GM19438 (cell line): ENCODE data around the gene WBP4.

Experiments
- ATAC-seq: cut with Tn5 transposase; IDR thresholded peaks from one replicate; pipeline ENCODE4 v1.9.1; 2021; ENCODE audit warnings: low read depth; ENCODE audit not compliant: unreplicated experiment

WBP4 gene

DNA sequence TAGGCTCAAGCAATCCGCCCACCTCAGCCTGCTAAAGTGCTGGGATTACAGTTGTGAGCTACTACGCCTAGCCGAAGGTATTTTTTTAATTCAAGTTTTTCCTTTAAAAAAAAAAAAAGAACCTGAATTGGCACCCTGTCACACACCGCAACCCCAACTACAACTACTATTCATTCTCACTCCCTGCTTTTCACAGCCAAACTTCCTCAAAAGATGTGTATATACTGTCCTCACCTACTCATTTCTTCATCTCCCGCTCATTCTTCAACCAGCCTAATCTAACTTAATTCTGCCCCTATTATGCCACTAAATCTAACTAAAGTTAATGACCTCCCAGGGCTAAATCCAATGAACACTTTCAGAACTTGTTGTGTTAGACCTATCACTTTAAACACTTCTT, 12.7 kb upstream of the WBP4 start:
- no peak for ATAC-seq

DNA sequence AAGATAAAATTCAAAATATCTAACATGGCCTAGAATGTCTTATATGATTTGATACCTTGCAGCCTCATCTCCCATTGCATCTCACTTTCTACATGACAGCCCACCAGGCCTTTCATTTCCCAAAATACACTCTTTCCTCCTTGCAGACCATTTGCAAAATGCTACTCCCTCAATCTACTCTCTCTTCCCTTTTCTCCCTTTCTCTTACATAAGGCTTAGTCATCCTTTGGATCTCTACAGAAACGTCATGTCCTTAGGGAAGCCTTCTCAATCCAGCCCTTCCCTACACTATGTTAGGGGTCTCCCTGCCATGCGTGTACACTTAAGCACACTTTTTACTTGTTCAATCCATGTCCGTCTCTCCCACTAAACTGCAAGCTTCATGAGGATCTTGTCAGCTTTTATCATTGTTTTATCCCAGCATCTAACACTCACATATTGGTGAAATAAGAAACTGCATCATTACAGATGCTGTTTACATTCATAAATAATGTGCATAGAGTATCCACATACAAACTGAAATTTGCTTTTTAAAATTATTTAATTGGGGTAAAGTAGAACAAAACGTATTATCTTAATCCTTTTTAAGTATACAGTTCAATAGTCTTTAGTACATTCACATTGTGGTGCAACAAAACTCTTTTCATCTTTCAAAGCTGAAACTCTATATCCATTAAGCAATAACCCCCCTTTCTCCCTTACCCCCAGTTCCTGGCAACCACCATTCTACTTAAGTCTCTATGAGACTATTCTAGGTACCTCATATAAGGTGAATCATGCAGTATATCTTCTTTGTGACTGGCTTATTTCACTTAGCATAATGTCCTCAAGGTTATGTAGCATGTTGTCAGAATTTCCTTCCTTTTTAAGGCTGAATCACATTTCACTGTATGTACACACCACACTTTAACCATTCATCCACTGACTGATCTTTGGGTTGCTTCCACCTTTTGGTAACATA, 11.5 kb upstream of the WBP4 start:
- ATAC-seq = no peak

DNA sequence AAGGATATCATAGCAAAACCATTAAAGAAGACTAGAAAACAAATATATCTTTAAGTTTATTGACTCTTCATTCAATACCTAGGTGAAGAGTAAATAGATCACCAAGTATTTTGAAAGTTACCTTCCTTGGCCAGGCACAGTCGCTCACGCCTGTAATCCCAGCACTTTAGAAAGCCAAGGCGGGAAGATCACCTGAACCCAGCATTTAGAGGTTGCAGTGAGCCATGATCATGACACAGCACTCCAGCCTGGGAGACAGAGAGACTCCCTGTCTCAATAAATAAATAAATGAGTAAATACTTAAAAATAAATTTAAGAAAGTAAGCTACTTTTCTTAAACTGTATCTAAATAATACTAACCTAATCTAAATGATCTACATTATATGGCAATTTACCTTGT, 8.9 kb upstream of the WBP4 start:
- no peak for ATAC-seq

DNA sequence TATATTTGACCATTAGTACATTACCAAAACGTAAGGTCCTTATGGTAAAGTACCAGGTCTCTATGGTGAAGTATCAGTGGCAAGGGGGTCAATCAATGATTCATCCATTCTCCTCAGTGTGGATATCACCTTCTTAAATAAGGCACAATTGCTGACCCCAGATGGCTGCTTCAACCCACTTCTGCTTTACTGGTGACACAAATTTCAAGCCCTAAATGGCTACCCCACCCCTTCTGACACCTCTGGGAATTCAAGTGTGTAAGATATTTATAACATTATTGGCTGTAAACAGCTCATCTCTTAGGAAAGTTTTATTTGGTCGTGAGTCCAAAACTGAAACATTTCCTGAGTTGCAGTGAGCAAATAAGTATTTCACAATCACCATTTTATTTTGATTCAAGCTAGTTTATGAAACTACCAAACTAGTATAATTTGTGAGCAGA, 7.9 kb upstream of the WBP4 start:
- ATAC-seq = no peak

DNA sequence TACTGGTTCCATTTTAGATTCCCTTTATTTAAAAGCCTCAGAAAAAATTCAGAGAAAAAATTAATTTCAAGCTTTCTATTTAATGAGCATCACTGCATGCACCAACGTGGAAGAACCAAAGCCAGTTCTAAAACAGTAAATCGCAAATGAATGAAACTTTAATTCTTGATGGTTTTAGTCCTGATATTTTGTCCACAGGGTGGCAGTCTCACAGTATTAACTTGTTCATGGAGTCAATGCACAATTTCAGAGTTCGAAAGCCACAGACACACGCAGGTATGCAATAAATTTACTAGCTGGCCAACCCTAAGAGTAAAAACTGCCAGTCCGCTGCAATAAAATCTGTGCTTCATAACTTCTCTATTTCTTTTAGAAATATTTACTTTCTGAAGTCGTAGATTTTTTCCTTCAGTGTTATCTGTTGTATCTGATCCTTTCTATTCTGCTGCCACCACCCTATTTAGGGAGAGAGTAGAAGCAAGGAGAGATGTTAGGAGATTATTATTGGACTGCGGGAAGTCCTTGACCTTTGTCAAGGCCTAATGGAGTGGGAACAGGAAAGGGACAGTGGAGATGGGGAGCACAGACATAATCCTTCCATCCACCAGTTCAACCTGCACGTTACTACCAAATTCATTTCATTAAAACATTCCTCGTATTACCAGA, 7.0 kb upstream of the WBP4 start:
- ATAC-seq = no peak

DNA sequence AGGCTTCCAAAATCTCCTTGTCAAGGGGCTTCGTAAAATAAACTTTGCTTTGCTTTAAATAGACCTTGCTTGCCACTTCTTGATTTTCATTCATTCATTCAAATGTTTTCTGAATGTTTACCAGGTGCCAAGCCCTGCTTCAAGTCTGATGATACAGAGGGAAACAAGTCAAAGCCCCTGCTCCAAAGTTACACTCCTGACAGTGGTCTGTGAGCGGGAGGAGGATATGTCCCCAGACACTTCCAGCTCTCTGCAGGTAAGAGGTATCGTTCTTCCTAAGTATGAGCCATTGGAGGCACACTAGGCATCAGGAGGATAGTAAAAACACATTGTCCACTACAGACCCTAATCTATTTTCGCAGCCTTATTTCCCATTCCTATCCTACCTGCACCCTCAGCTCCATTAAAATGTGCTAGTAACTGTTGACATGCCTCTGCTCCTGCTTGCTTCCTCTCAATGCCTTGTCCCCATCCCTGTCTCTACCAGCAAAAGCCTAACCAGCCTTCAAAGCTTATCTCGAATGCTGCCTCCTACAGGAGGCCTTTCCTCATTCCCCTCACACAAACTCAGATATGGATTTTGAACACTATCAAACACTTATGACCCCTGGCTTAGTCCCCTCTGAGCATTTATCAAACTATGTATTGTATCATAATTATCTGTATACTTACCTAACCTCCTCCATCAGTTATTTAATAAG, 6.2 kb upstream of the WBP4 start:
- no peak for ATAC-seq

DNA sequence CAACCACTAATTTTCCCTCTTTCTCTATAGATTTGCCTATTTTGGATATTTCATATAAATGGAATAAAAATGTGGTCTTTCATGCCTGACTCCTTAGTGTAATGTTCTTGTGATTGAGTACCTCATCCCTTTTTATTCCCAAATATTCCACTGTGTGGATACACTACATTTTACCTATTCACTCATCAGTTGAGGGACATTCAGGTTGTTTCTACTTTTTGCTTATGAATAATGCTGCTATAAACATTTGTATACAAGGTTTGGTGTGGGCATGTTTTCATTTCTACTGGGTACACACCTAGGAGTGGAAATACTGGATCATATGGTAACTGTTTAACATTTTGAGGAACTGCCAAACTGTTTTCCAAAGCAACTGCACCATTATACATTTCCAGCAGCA, 5.1 kb upstream of the WBP4 start:
- ATAC-seq = no peak

DNA sequence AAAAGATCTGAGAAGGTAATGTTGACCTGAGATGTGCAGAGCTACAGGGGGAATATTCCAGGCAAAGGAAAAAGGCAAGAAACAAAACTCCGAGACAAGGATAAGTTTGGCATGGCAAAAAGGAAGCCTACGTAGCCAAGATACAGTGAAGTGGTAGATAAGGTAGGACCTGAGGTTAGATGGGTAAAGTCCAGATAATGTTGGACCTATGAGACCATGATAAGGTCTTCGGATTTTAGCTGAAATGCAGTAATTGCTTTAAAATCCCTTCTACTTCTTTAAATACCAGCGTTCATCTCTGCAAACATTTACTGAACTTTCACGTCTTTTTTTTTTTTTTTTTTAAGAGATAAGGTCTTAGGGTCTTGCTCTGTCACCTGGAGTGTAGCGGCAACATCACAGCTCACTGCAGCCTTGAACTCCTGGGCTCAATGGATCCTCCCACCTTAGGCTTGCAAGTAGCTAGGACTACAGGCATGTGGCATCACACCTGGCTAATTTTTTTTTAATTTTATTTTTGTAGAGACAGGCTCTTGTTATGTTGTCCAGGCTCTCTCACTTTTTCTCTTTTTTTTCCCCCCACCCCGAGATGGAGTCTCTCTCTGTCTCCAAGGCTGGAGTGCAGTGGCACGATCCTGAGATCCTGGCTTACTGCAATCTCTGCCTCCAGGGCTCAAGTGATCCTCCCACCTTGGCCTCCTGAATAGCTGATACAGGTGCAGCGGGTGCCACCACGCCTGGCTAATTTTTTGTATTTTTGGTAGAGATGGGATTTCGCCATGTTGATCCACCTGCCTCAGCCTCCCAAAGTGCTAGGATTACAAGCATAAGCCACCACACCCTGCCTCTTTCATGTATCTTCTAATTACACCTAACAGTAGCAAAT, 4.2 kb upstream of the WBP4 start:
- ATAC-seq = no peak

DNA sequence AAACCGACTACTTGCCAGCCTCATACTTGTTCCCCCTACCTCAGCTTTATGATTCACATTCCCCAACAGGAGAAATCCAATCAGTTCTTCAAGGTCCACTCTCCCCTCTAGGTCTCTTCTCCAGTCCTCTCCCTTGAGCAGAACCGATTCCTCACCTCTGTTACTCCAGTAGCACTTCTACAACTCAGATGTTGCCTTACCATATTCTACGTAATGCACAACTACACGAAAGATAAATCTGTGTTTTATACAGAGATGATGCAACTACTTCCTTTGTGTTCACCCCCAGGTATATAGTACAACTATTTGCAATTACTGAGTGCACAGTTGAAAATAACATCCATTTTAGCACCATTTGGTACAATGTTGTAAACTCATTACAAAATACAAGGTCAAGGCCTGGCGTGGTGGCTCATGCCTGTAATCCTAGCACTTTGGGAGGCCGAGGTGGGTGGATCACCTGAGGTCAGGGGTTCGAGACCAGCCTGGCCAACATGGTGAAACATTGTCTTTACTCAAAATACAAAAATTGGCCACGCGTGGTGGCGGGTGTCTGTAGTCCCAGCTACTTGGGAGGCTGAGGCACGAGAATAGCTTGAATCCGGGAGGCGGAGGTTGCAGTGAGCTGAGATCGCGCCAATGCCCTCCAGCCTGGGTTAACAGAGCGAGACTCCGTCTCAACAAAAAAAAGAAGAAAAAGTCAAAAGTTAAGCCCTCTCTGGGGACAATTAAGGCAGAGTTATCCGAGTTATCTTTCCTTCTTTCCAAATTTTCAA, 2.8 kb upstream of the WBP4 start:
- no peak for ATAC-seq

DNA sequence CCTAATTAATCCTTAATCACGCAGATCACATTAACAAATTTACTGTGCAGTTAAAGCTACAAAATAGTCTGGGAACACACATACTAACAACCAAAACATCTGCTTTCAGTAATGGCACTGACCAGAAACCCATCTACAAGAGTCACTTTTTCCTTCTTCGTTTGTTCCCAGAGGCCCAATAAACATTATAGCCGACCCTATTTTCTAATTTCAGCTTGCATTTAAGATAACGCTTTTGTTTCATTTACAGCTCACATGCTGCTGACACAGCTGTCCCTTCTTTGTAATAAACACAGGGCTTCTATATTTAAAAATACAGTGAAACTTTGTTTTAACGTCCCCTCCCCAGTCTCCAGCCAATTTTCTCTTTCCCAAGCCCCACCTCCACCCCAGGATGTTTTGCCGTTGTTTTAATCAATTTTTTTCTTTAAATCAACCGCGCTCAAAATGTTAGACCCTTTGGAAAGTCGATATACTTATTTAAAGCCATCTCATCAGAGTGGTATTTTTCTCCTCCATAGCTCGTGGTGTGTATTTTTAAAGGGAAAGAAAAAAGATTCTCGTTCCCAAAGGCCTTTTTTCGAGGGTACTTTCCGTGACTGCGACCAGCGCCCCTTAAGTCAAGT, 1.7 kb upstream of the WBP4 start:
- no peak for ATAC-seq

DNA sequence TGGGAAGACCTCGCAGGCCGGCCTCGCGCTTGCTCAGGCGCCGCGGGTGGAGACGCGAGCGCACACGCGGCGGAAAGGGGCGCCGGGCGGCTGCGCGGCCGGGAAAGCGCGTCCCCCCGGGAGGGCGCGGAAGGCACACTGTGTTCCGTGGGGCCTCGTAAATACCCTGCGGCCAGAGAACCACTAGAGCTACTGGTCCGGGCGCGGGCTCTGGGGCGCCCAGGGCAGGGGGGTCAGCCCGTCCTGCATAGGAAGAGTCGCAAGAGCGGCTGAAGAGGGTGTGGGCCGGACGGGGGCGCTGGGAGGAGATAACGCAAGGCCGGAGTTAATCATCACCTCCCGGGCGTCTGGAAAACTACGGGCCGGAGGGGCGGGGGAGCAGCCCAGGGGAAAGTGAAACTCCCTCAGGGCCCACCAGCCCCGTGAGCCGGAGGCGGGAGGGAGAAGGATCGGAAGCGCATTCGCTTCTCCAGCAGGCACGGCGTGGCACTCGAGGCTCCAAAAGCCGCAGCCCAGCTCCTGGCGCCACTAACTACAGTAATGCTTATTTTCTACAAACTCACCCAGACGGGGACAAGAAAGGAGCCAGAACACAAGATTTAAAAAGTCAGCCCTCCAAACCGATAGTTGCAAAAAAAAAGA, 1.1 kb upstream of the WBP4 start:
- ATAC-seq = peak; percentile 46

DNA sequence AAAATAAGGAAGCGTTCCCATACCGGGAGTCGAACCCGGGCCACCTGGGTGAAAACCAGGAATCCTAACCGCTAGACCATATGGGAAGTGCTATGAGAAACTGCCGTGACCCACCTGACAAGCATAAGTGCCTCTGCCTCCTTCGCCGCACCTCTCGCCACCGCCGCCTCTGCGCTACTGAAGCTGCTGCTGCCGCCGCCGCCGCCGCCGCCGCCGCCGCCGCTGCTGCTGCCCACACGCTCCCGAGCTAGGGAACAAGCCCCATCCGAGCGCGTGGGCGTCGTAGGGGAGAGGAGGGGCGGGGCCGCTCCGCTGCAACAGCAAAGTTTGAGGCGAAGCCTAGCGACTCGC, 610 bp upstream of the WBP4 start:
- peak; percentile 30 for ATAC-seq

DNA sequence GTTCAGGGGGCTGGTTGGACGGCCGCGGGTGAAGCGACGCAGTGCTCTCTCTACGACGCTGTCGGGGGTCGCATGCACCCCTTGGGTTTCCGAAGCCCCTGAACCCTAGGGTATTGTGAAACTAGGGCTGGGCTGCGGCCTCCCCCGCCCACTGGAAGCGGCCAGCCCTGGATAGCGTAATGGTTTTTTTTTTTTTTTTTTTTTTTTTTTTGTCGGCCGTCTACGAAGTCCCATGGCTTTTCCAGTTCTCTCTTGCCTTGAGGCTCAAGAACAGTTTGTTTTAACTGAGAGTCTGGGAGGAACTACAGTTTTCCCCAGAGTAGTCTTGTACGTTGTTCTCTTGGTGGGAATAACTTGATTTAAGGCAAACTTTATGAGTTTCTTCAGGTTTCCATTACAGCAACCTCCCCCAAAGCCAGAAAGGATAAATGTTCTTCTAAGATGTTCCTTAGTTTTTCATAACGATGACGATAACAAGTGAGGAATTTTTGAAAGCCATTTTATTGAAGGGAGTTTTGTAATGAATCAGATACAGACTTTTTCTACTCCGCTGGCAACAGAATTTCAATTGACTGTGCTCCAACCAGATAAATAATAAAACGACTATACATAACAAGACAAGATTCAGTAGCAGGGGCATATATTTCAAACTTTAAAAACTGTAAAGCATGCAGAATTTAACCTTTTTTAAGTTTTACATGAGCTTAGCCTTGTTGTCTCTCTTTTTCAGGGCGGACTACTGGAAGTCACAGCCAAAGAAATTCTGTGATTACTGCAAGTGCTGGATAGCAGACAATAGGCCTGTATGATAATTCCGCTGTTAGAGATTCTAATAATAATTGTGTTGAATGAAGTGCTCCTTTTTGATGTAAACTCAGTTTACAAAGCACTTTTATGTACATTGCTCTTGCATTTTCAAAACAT, 867 bp downstream of the WBP4 start:
- peak; percentile 31 for ATAC-seq

DNA sequence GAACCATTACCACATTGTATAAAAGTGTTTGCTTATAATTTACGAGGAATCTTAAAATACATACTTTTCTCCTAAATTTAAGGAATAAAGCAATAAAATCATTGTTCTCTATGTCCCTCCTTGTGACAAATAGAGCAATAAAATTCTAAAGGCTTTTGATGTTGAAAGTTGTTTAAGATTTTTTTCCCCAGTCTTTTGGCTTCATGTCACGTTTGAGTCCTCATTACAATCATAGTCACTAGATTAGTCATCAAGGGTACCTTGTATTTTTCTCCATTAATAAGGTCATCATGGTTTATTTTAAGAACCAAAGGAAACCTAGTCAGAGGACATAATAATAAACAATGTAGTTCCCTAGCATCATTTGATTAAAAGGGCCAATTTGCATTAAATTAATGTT, 3.2 kb downstream of the WBP4 start:
- ATAC-seq = no peak

DNA sequence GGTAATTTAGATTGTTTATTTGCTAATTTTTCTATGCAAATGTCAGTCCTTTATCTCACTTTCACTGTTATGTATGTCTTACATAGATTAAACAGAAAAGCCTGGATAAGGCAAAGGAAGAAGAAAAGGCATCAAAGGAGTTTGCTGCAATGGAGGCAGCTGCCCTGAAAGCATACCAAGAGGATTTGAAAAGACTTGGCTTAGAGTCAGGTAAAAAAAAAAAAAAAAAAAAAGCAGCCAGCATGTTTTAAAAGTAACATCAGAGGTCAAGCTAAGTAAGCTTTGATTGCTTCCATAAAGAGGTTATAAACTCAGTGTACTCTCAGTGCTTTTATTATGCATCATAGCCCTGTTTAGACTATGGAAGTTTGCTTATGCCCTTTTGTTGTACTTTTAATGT, 3.8 kb downstream of the WBP4 start:
- ATAC-seq = no peak

DNA sequence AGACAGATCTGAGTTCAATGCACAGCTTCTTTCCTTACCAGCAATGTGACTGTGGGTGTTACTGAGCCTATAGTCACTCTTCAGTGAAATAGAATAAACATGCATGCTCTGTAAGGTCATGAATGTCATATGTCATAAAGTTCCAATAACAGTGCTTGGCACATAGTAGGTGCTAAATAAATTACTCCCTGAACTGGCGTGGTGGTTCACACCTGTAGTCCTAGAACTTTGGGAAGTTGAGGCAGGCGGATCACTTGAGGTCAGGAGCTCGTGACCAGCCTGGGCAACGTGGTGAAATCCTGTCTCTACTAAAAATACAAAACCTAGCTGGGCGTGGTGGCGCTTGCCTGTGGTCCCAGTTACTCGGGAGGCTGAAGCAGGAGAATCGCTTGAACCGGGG, 13.2 kb downstream of the WBP4 start:
- ATAC-seq = no peak

DNA sequence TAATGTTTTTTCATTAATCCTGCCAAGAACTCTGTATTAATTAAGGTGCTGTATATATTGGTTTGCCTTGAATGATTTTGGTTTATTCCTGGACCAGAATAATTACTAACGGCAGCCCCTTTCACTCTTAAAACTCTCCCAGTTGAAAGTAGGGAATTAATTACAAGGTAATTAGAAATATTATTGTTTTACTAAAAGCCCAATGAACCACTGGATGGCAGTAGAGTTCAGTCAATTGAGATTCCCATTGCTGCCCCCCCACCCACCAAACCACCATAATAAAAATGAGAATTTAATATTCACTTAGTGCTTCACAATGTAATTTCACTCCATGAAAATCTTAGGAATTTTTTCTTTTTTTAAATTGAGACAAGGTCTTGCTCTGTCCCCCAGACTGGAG, 13.7 kb downstream of the WBP4 start:
- no peak for ATAC-seq

DNA sequence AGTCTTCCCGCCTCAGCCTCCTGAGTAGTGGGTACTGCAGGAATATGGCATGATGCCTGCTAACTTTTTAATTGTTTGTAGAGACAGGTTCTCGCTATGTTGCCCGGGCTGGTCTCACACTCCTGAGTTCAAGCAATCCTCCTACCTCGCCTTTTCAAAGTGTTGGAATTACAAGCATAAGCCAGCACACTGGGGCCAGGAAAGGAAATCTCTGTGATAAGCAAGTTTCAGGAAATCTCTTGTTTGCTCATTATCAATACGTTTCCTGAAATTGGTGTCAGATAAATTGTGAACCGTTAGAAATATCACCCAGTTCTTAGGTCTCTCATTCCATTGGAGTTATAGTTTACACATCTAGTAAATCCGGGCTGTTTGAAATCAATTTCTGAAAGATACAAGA, 14.2 kb downstream of the WBP4 start:
- no peak for ATAC-seq
